ENCODE data around the gene IL17B. TPM values are rescaled to one million over a fixed set of nuclear protein-coding genes. Genes with fewer than 3 reads are reported as not detected.

The IL17B gene
- total RNA-seq, 6 donors from 2014 or later: 2.4 TPM; not detected in 5

- peaks cover 0 to 61% (median 3%) of the 10 kb centered on the region in 4 donors for H3K36me3 ChIP-seq
- ATAC-seq (ENCODE audit: low FRiP score in 2 of 2): no peak
- TF ChIP-seq, protein P1, sequence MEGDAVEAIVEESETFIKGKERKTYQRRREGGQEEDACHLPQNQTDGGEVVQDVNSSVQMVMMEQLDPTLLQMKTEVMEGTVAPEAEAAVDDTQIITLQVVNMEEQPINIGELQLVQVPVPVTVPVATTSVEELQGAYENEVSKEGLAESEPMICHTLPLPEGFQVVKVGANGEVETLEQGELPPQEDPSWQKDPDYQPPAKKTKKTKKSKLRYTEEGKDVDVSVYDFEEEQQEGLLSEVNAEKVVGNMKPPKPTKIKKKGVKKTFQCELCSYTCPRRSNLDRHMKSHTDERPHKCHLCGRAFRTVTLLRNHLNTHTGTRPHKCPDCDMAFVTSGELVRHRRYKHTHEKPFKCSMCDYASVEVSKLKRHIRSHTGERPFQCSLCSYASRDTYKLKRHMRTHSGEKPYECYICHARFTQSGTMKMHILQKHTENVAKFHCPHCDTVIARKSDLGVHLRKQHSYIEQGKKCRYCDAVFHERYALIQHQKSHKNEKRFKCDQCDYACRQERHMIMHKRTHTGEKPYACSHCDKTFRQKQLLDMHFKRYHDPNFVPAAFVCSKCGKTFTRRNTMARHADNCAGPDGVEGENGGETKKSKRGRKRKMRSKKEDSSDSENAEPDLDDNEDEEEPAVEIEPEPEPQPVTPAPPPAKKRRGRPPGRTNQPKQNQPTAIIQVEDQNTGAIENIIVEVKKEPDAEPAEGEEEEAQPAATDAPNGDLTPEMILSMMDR (IDR thresholded peaks at IDR 0.05): no peak
- TF ChIP-seq EP300 (IDR thresholded peaks at IDR 0.05) (no peak), POLR2A (IDR thresholded peaks at IDR 0.05) (no peak), POLR2AphosphoS5 (IDR thresholded peaks at IDR 0.05) (no peak)
Measured at GRCh38 chr5:149338364-149338763, 40.7 kb downstream of the IL17B start.

DNA sequence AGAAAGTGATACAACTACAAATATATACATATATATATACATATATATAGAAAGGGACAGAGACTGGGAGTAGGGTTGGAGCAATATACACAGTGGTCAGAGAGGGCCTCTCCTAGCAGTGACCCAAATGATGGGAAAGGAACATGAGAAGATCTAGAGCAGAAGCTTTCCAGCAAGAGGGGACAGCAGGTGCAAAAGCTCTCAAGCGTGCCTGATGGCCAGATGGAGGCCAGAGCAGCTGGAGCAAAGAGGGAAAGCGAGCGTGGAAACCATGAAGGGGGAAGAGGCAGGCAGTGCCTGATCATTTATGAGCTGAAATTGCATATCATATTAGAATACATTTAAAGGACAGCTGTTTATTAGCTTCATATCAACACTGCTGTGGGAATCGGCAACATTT lies 41.4 kb downstream of the IL17B start:
- Histone ChIP-seq H3K4me3 (no peak overlapping the region), H3K27ac (no peak overlapping the region), H3K36me3 (peaks cover 0 to 67% (median 5%) of the 10 kb centered on the region in 4 donors), H3K9me3 (no peaks in the 10 kb centered on the region), H3K4me1 (no peaks in the 10 kb centered on the region), H3K27me3 (no peaks in the 10 kb centered on the region)
- no peak for ATAC-seq (ENCODE audit: low FRiP score in 2 of 2)
- WGBS, 2 donors: 94% methylated on average over 4 of the region's 4 CpGs
- TF ChIP-seq, protein P1 (IDR thresholded peaks at IDR 0.05): no peak
- no peak for TF ChIP-seq POLR2AphosphoS5 (IDR thresholded peaks at IDR 0.05)
- no peak for TF ChIP-seq EP300 (IDR thresholded peaks at IDR 0.05)
- no peak for TF ChIP-seq POLR2A (IDR thresholded peaks at IDR 0.05)
- no peak for DNase-seq

More at GRCh38 chr5:149338364-149338763, 40.7 kb downstream of the IL17B start:
- 72 to 83% methylated on average over 1 of the region's 1 CpG for WGBS, 2 donors
- H3K4me1 ChIP-seq: no peaks in the 10 kb centered on the region
- H3K27me3 ChIP-seq: no peaks in the 10 kb centered on the region
- no peaks in the 10 kb centered on the region for H3K9me3 ChIP-seq
- DNase-seq: no peak
- H3K4me3 ChIP-seq: no peak overlapping the region
- no peak overlapping the region for H3K27ac ChIP-seq

- DNase-seq (no peak), ATAC-seq (ENCODE audit: low FRiP score in 2 of 2) (no peak)
- Histone ChIP-seq H3K4me1 (no peaks in the 10 kb centered on the region), H3K27me3 (no peaks in the 10 kb centered on the region), H3K27ac (peak overlapping the region in 1 of 4 donors; percentile 14), H3K36me3 (peaks cover 0 to 67% (median 13%) of the 10 kb centered on the region in 4 donors), H3K9me3 (no peaks in the 10 kb centered on the region), H3K4me3 (no peak overlapping the region)
- 85 to 86% methylated on average over 2 of the region's 2 CpGs for WGBS, 2 donors
- TF ChIP-seq, protein P1 (IDR thresholded peaks at IDR 0.05): no peak
- TF ChIP-seq POLR2AphosphoS5 (IDR thresholded peaks at IDR 0.05) (no peak), POLR2A (IDR thresholded peaks at IDR 0.05) (no peak), EP300 (IDR thresholded peaks at IDR 0.05) (no peak)
Measured at GRCh38 chr5:149333711-149334443, 45.2 kb downstream of the IL17B start.

DNA sequence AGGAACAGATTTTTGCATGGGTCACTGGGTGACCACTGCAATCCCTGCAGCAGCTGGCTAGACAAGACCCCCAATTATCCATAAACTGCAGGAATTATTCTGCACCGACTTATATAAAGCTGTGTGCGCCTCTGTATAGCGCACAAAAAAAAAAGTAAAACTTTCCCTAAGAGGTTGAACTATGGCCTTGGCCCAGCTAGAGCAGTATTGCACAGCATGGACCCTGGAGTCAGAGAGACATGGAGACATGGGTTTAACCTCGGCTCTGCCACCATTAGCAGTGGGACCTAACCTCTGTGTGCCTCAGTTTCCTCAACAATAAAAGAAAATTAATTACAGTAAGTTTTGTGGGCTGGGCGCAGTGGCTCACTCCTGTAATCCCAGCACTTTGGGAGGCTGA lies 50.9 kb downstream of the IL17B start:
- 93 to 94% methylated on average over 5 of the region's 5 CpGs for WGBS, 2 donors
- ATAC-seq (ENCODE audit: low FRiP score in 2 of 2) (no peak), DNase-seq (no peak)
- TF ChIP-seq POLR2AphosphoS5 (IDR thresholded peaks at IDR 0.05): no peak
- TF ChIP-seq EP300 (IDR thresholded peaks at IDR 0.05): no peak
- TF ChIP-seq, protein P1 (IDR thresholded peaks at IDR 0.05): no peak
- TF ChIP-seq POLR2A (IDR thresholded peaks at IDR 0.05): no peak
- H3K4me1 ChIP-seq: peaks cover 0 to under 1% (median 0%) of the 10 kb centered on the region in 4 donors
- H3K4me3 ChIP-seq: no peak overlapping the region
- H3K36me3 ChIP-seq: peaks cover 0 to 32% (median 9%) of the 10 kb centered on the region in 4 donors
- no peaks in the 10 kb centered on the region for H3K9me3 ChIP-seq
- H3K27ac ChIP-seq: no peak overlapping the region
- no peaks in the 10 kb centered on the region for H3K27me3 ChIP-seq

All from upper lobe of left lung (tissue), 6 donors.